IPS DF 6.9 (cell line): ENCODE data around the gene CAPZA2.

Experiments used
- DNase-seq: peaks from one replicate; pipeline ENCODE4 v3.0.0-alpha.2; 2013; ENCODE audit warnings: low read depth, low spot score
- H3K27ac ChIP-seq: one replicate; pipeline ENCODE4 v1.5.1; 2013; ENCODE audit warnings: low read length, control low read depth
- H3K27me3 ChIP-seq: 2 replicates; pipeline ENCODE4 v1.6.1; 2013; ENCODE audit warnings: mild to moderate bottlenecking, low read length; ENCODE audit not compliant: control insufficient read depth, insufficient read depth
- H3K36me3 ChIP-seq: 2 replicates; pipeline ENCODE4 v1.6.1; 2013; ENCODE audit warnings: low read length; ENCODE audit not compliant: control insufficient read depth, insufficient read depth
- H3K4me1 ChIP-seq: 2 replicates; pipeline ENCODE4 v1.6.1; 2013; ENCODE audit warnings: low read length; ENCODE audit not compliant: control insufficient read depth, insufficient read depth
- H3K4me3 ChIP-seq: 2 replicates; pipeline ENCODE4 v1.5.1; 2013; ENCODE audit warnings: mild to moderate bottlenecking, low read length
- H3K9me3 ChIP-seq: 2 replicates; pipeline ENCODE4 v1.6.1; 2013; ENCODE audit warnings: low read length, inconsistent platforms; ENCODE audit not compliant: control insufficient read depth, insufficient read depth
- WGBS: extraction: QIAGEN DNeasy Blood & Tissue Kit; methylation state at CpG from one replicate; pipeline ENCODE4 v1.1.7; 2013; ENCODE audit warnings: mixed read lengths, missing lambda C conversion rate; ENCODE audit not compliant: insufficient read length, insufficient coverage; 5-methylcytosine and 5-hydroxymethylcytosine counted together

Gene CAPZA2

DNA sequence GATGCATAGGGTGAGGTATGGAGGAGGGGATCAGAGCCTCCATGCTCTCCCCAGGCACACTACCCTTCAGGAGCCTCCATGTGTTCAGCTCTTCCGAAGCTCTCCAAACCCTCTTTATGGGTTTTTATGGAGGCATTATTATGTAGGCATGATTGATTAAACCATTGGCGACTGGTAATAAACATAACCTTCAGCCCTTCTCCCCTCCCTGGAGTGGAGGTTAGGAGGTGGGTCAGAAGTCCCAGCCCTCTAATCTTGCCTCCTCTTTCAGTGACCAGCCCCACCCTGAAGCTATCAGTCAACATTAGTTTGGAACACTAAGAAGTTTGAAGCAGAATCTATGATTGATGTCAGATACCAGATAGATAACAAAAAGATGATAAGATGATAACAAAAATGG lies 23.3 kb downstream of the CAPZA2 start:
- no peak for DNase-seq
- Histone ChIP-seq H3K27me3 (no peaks in the 10 kb centered on the region), H3K4me3 (no peak overlapping the region), H3K4me1 (no peaks in the 10 kb centered on the region), H3K27ac (no peak overlapping the region), H3K9me3 (no peaks in the 10 kb centered on the region), H3K36me3 (no peaks in the 10 kb centered on the region)
- no CpG with 5 or more reads among the region's 2 CpGs for WGBS

GRCh38 chr7:116886543-116887156 lies 24.3 kb downstream of the CAPZA2 start:
- no peak for DNase-seq
- Histone ChIP-seq H3K9me3 (no peaks in the 10 kb centered on the region), H3K4me1 (no peaks in the 10 kb centered on the region), H3K27me3 (no peaks in the 10 kb centered on the region), H3K36me3 (no peaks in the 10 kb centered on the region; the same call in 1 of the 2 replicates), H3K27ac (no peak overlapping the region), H3K4me3 (no peak overlapping the region)

DNA sequence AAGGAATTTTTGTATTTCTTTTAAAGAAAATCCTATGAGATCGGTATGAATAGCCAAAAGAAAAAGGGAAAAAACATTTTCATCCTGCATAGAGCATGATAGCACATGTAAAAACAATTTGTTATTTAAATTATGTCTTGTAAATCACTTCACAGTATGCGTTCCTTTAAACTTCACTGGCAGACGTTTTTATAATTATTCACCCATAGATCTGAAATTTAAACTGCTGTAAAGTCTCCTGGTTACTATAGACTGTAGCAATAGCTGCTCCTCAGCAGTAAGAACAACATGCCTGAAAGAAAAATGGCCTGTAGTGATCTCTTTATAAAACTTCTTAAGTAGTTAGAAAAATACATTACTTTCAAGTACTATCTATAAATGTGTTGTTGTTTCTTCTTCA lies 26.5 kb downstream of the CAPZA2 start:
- Histone ChIP-seq H3K27ac (no peak overlapping the region), H3K27me3 (no peaks in the 10 kb centered on the region), H3K4me3 (no peak overlapping the region), H3K4me1 (no peaks in the 10 kb centered on the region), H3K36me3 (no peaks in the 10 kb centered on the region; the same call in 1 of the 2 replicates), H3K9me3 (no peaks in the 10 kb centered on the region)
- no CpG with 5 or more reads among the region's 3 CpGs for WGBS
- DNase-seq, result no peak

DNA sequence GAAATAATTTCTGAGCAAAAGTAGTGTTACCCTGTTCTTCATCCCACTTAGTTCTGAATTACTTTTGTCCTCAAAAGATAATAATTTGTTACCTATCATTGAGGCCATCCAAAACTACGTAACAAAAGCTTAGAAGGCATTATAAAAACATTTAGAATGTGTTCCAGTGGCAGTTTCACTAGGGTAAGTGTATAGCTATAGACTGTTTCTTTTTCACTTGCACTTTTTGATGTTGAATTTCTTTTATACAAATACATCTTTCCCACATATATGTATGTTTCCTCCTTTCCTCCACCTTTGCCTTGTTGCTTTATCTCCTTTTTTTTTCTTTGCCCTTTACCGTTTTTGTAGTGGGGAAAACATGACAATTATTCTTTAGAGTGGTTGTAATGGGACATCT lies 33.5 kb downstream of the CAPZA2 start:
- Histone ChIP-seq H3K9me3 (no peaks in the 10 kb centered on the region), H3K4me1 (no peaks in the 10 kb centered on the region), H3K4me3 (no peak overlapping the region), H3K27me3 (no peaks in the 10 kb centered on the region), H3K27ac (no peak overlapping the region), H3K36me3 (no peaks in the 10 kb centered on the region; the same call in 1 of the 2 replicates)
- DNase-seq, result no peak
- no CpG with 5 or more reads among the region's 2 CpGs for WGBS

- Histone ChIP-seq H3K9me3 (no peaks in the 10 kb centered on the region), H3K27me3 (no peaks in the 10 kb centered on the region), H3K4me1 (no peaks in the 10 kb centered on the region), H3K4me3 (no peak overlapping the region), H3K27ac (no peak overlapping the region), H3K36me3 (no peaks in the 10 kb centered on the region; the same call in 1 of the 2 replicates)
- no CpG with 5 or more reads among the region's 4 CpGs for WGBS
- DNase-seq, result no peak
Measured at GRCh38 chr7:116897661-116898060, 35.3 kb downstream of the CAPZA2 start.

DNA sequence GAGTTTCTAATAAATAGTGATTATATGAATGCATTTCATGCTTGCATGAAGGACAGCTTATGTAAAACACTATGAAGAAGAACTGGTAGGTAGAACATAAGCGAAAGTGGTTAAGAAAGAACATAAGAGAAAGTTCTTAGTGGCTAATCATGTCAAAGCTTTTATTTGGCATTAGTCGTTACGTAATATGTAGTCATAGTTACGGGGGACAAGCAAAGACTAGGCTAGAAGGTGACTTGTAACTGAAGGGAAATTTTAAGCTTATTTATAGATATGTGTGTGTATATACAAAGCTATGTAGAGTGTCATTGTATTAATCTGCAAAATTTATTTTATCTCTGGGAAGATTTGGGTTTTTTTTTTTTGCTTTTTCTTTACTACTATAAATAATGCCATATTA lies 36.9 kb downstream of the CAPZA2 start:
- Histone ChIP-seq H3K27ac (no peak overlapping the region), H3K4me1 (no peaks in the 10 kb centered on the region), H3K9me3 (no peaks in the 10 kb centered on the region), H3K27me3 (no peaks in the 10 kb centered on the region), H3K36me3 (no peaks in the 10 kb centered on the region), H3K4me3 (no peak overlapping the region)
- no peak for DNase-seq
- WGBS, result no CpG with 5 or more reads among the region's 4 CpGs

DNA sequence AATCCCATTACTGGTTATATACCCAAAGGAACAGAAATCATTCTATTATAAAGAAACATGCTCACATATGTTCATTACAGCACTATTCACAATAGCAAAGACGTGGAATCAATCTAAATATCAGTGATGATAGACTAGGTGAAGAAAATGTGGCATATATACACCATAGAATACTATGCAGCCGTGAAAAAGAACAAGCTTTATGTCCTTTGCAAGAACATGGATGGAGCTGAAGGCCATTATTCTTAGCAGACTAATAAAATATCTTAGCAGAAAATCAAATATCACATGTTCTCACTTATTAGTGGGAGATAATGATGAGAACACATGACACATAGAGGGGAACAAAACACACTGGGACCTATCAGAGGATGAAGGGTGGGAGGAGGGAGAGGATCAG lies 38.8 kb downstream of the CAPZA2 start:
- no peak for DNase-seq
- no peaks in the 10 kb centered on the region for H3K27me3 ChIP-seq
- H3K4me1 ChIP-seq, result peaks cover 1% of the 10 kb centered on the region; the same call in 1 of the 2 replicates
- WGBS, result no CpG with 5 or more reads among the region's 2 CpGs
- no peaks in the 10 kb centered on the region for H3K9me3 ChIP-seq
- no peak overlapping the region for H3K4me3 ChIP-seq
- H3K27ac ChIP-seq, result no peak overlapping the region
- H3K36me3 ChIP-seq, result no peaks in the 10 kb centered on the region

DNA sequence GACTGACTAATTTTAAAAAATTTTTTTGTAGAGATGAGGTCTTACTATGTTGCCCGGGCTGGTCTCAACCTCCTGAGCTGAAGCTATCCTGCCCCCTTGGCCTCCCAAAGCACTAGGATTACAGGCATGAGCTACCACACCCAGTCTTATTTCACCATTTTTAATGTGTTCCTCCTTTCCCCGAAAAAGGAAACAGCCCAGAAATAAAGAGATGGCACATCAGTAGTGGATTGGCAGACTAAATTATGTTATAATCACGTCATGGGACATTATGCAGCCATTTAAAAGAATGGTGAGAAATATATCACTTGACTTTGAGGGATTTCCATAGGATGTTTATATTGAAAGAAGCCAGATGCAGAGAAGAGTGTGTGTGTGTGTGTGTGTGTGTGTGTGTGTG lies 40.5 kb downstream of the CAPZA2 start:
- WGBS, result no CpG with 5 or more reads among the region's 3 CpGs
- H3K9me3 ChIP-seq, result no peaks in the 10 kb centered on the region
- no peak overlapping the region for H3K4me3 ChIP-seq
- no peak for DNase-seq
- H3K27me3 ChIP-seq, result no peaks in the 10 kb centered on the region
- no peak overlapping the region for H3K27ac ChIP-seq
- H3K36me3 ChIP-seq, result no peaks in the 10 kb centered on the region
- peaks cover 1% of the 10 kb centered on the region; the same call in 1 of the 2 replicates for H3K4me1 ChIP-seq

DNA sequence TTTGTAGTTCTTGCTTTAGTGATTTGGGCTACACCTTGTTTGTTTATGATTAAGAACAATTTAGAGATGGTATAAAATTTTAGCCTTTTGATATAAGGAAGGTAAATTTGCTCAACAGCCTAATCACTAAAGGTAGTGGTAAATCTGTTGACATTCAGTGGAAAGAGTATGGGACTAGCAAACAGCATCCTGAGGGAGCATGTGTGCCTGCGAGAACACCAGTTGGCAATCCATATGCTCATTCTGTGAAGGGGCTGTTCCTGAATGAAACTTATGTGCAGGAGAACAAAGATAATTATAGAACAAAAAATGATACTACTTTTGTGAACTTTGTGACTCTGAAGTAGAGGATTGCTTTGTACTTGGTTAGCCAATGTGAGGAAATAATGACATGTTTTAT lies 44.0 kb downstream of the CAPZA2 start:
- no peaks in the 10 kb centered on the region for H3K27me3 ChIP-seq
- no peak overlapping the region for H3K27ac ChIP-seq
- no peaks in the 10 kb centered on the region for H3K36me3 ChIP-seq
- no peak for DNase-seq
- no CpG with 5 or more reads among the region's 1 CpG for WGBS
- peaks cover 1% of the 10 kb centered on the region; the same call in 1 of the 2 replicates for H3K4me1 ChIP-seq
- H3K9me3 ChIP-seq, result no peaks in the 10 kb centered on the region
- H3K4me3 ChIP-seq, result no peak overlapping the region

- no peak for DNase-seq
- no peaks in the 10 kb centered on the region for H3K27me3 ChIP-seq
- H3K9me3 ChIP-seq, result no peaks in the 10 kb centered on the region
- no CpG with 5 or more reads among the region's 6 CpGs for WGBS
- no peak overlapping the region for H3K4me3 ChIP-seq
- H3K27ac ChIP-seq, result no peak overlapping the region
- no peaks in the 10 kb centered on the region for H3K4me1 ChIP-seq
- H3K36me3 ChIP-seq, result no peaks in the 10 kb centered on the region; the same call in 1 of the 2 replicates
Measured at GRCh38 chr7:116910383-116910782, 48.0 kb downstream of the CAPZA2 start.

DNA sequence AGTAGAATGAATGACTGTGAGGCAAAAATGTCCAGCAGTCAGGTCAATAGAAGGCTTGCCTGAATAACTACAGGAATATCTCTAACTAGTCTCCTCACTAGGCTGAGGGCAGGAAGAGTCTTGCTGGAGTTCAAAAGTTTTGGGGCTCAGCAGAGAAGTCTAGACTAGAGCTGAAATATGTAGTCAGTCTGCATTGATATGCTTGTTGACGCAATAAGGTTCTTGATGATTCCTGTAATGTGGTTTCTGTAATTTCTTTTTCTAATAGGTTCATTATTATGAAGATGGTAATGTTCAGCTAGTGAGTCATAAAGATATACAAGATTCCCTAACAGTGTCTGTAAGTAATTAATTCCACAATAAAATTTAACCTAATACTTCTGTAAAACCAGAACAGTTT lies 49.4 kb downstream of the CAPZA2 start:
- no CpG with 5 or more reads among the region's 1 CpG for WGBS
- Histone ChIP-seq H3K4me1 (no peaks in the 10 kb centered on the region), H3K27ac (no peak overlapping the region), H3K9me3 (no peaks in the 10 kb centered on the region), H3K36me3 (no peaks in the 10 kb centered on the region; the same call in 1 of the 2 replicates), H3K27me3 (no peaks in the 10 kb centered on the region), H3K4me3 (no peak overlapping the region)
- no peak for DNase-seq
